Gastrocnemius medialis (tissue), 4 donors: ENCODE measurements around the gene GNG14.

Source experiments
- CTCF ChIP-seq, 5 experiments: fragments of 450-650 bp in 3 of 5; fragments of 200-600 bp in 2 of 5; sonication (generic) in 2 of 5; IDR thresholded peaks in 4 of 5; conservative IDR thresholded peaks in 1 of 5; 1 replicate in 4 of 5; 2 replicates in 1 of 5; pipeline ENCODE4 v1.5.1; 2016 to 2019; ENCODE audit warnings: antibody characterized with exemption in 5 of 5, mild to moderate bottlenecking in 3 of 5, moderate library complexity in 3 of 5
- POLR2A ChIP-seq, 2 donors: fragments of 450-650 bp; IDR thresholded peaks; one replicate each; pipeline ENCODE4 v1.6.1; 2017; ENCODE audit warnings: antibody characterized with exemption in 2 of 2, mild to moderate bottlenecking in 2 of 2, moderate library complexity in 2 of 2

DNA sequence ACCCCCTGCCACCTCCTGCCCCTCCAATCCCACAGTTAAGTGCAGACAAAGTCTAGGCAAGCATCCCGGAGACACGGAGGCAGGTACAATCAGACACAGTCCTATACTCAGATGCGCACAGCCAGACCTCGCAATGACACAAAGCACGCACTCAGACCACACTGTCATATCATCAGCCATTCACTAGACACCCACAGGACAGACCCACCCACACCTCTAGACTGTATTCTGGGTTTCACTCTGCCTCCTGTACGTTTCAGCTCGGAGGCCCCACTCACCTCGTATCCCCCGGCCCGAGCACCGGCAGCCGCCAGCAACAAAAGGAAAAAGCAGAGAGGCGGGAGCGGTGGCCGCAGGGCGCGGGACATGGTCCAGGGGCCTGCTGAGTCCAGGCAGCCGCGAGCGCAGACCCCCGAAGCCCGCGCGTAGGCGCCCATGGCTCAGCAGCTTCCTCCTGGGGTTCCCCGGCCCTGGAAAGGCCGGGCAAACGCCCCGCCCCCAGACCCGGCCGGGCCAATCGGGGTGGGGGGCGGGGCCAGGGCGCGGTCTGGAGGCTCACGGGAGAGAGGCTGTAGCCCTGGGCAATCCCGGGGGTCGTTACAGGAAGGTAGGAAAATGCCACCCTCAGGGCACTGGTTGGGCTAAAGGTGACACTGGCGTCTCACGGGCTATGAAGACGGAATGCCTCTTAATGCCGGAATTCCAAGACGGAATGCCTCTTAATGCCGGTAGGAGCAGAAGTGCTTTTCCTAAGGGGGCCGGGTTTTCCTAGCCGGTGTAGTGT, 21.3 kb upstream of the GNG14 start, which contains the start of the genes MAN2B1 and WDR83:
- peak in 1 of 2 donors; percentile 55 for TF ChIP-seq POLR2A (IDR thresholded peaks at IDR 0.05)
- no peak for TF ChIP-seq CTCF (IDR thresholded peaks at IDR 0.05 in 4 of 5, conservative IDR thresholded peaks at IDR 0.05 in 1 of 5)
